Neutrophil (primary cell): Measurements from ENCODE around the gene SPATS2L.
A peak's percentile ranks its signal among the peaks of the same experiment; 100 is the strongest.

Experiments
- H3K27ac ChIP-seq: fragments of 200-600 bp; sonication (generic); 2 replicates; pipeline ENCODE4 v1.5.1; 2016; ENCODE audit warnings: mild to moderate bottlenecking, moderate library complexity
- H3K27me3 ChIP-seq: fragments of 200-600 bp; sonication (generic); 2 replicates; pipeline ENCODE4 v1.6.0; 2016; ENCODE audit warnings: mild to moderate bottlenecking
- H3K36me3 ChIP-seq: fragments of 200-600 bp; sonication (generic); 2 replicates; pipeline ENCODE4 v1.5.1; 2017
- H3K4me1 ChIP-seq, 2 experiments: fragments of 200-600 bp in 1 of 2; sonication (generic) in 1 of 2; 1 replicate in 1 of 2; 2 replicates in 1 of 2; pipeline versions ENCODE4 v1.5.1 to v1.6.1; 2013 to 2016; ENCODE audit warnings: low read depth in 1 of 2, low read length in 1 of 2, mild to moderate bottlenecking in 1 of 2, moderate library complexity in 1 of 2; ENCODE audit not compliant: control insufficient read depth in 1 of 2, insufficient read depth in 1 of 2
- H3K4me3 ChIP-seq, 2 experiments: fragments of 200-600 bp in 1 of 2; sonication (generic) in 1 of 2; 1 replicate in 1 of 2; 2 replicates in 1 of 2; pipeline ENCODE4 v1.5.1; 2013 to 2016; ENCODE audit warnings: low read depth in 1 of 2, low read length in 1 of 2, mild to moderate bottlenecking in 1 of 2, moderate library complexity in 1 of 2
- H3K9me3 ChIP-seq: fragments of 200-600 bp; sonication (generic); 2 replicates; pipeline ENCODE4 v1.5.1; 2016
- TF ChIP-seq, protein P1 (sequence below): fragments of 200-600 bp; sonication (generic); IDR thresholded peaks from 2 replicates; pipeline ENCODE4 v1.5.1; 2016; ENCODE audit warnings: antibody characterized with exemption

The SPATS2L gene

DNA sequence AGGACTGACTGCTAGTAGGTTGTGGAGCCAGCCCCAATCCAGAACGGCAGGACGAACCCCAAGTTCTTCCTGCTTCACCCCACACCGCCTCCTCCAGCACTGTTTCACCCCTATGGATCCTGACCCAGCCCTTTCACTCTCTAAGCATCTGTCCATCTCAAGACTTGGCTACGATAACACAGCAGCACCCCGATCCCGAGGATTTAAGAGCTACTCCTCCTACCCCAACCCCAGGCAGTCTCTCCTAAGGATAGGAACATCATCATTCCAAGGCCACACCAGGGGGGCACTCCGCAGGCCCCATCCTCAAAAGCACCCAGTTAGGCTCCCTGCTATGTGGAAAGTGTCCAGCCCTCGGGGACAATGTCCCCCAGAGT, 202.7 kb downstream of the SPATS2L start:
- Histone ChIP-seq H3K9me3 (no peaks in the 10 kb centered on the region), H3K36me3 (peaks cover 18% of the 10 kb centered on the region), H3K27ac (peak overlapping the region; percentile 86), H3K27me3 (peaks cover 18% of the 10 kb centered on the region), H3K4me3 (peak overlapping the region; percentile 68 to 80), H3K4me1 (peaks cover 14 to 18% of the 10 kb centered on the region in 2 experiments)
- TF ChIP-seq, protein P1, sequence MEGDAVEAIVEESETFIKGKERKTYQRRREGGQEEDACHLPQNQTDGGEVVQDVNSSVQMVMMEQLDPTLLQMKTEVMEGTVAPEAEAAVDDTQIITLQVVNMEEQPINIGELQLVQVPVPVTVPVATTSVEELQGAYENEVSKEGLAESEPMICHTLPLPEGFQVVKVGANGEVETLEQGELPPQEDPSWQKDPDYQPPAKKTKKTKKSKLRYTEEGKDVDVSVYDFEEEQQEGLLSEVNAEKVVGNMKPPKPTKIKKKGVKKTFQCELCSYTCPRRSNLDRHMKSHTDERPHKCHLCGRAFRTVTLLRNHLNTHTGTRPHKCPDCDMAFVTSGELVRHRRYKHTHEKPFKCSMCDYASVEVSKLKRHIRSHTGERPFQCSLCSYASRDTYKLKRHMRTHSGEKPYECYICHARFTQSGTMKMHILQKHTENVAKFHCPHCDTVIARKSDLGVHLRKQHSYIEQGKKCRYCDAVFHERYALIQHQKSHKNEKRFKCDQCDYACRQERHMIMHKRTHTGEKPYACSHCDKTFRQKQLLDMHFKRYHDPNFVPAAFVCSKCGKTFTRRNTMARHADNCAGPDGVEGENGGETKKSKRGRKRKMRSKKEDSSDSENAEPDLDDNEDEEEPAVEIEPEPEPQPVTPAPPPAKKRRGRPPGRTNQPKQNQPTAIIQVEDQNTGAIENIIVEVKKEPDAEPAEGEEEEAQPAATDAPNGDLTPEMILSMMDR = no peak

GRCh38 chr2:200509612-200510433, 203.3 kb downstream of the SPATS2L start, which contains the start of gene KCTD18:
Gene KCTD18, minus strand, starts transcription at chr2:200510068. Its CDS starts 3,052 bp downstream, at chr2:200507016.
- peaks cover 14 to 18% of the 10 kb centered on the region in 2 experiments for H3K4me1 ChIP-seq
- peaks cover 18% of the 10 kb centered on the region for H3K27me3 ChIP-seq
- H3K36me3 ChIP-seq = peaks cover 12% of the 10 kb centered on the region
- no peaks in the 10 kb centered on the region for H3K9me3 ChIP-seq
- H3K4me3 ChIP-seq = peak within 1 kb of the TSS; percentile 68 to 80
- TF ChIP-seq, protein P1 = peak; percentile 97
- H3K27ac ChIP-seq = peak within 1 kb of the TSS; percentile 86

DNA sequence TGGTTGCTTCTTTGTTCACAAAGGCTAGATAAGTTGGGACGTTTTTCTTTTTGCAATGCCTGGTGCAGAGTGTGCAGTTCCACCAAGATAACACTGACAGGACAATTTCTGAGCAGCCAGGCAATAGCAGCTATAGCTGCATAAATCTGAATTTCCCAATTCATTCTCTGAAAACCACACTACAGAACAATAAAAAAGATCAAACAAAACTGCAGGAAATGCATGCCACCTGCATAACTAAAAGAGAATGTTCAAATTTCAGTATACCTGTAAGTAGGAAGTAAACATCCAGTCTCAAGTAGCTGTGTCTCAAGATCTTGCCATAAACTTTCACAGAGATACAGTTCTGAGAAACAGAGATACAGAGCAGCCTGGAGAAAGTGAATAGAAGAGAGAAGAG, 208.7 kb downstream of the SPATS2L start:
- Histone ChIP-seq H3K4me1 (peaks cover 4 to 7% of the 10 kb centered on the region in 2 experiments), H3K36me3 (no peaks in the 10 kb centered on the region), H3K9me3 (no peaks in the 10 kb centered on the region), H3K27me3 (peaks cover 18% of the 10 kb centered on the region), H3K4me3 (no peak overlapping the region), H3K27ac (no peak overlapping the region)
- TF ChIP-seq, protein P1 = no peak

DNA sequence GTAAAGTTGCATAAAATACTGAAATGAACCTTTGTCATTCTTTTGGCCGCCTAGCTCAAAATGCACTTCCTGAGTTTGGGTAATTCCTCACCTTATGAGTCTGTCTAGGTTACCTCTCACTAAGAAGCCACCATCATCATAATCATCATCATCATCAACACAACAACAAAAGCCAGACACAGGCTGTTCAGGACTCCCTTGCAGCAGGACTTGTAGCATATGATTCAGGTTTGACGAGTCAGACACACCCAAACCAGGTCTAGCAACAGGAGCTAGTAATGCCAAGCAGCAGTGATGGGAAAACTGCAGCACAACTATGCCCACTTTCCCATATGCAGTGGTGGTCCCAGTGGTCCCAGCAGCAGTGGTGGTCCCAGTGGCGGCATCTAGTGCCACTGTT, 216.7 kb downstream of the SPATS2L start:
- no peaks in the 10 kb centered on the region for H3K9me3 ChIP-seq
- no peak overlapping the region for H3K27ac ChIP-seq
- H3K36me3 ChIP-seq = no peaks in the 10 kb centered on the region
- TF ChIP-seq, protein P1 = no peak
- peaks cover 23% of the 10 kb centered on the region for H3K27me3 ChIP-seq
- no peak overlapping the region for H3K4me3 ChIP-seq
- peaks cover 16 to 17% of the 10 kb centered on the region in 2 experiments for H3K4me1 ChIP-seq

GRCh38 chr2:200523604-200524003, 217.1 kb downstream of the SPATS2L start:
- no peak overlapping the region for H3K4me3 ChIP-seq
- H3K27me3 ChIP-seq = peaks cover 23% of the 10 kb centered on the region
- no peak overlapping the region for H3K27ac ChIP-seq
- no peaks in the 10 kb centered on the region for H3K9me3 ChIP-seq
- H3K36me3 ChIP-seq = no peaks in the 10 kb centered on the region
- H3K4me1 ChIP-seq = peaks cover 16 to 17% of the 10 kb centered on the region in 2 experiments
- TF ChIP-seq, protein P1 = no peak
